GM20000 (cell line): ENCODE data around the gene GLIPR1L1.

Experiments
- DNase-seq: peaks from one replicate; pipeline ENCODE4 v3.0.0; 2012; ENCODE audit warnings: low spot score
- CTCF ChIP-seq: IDR thresholded peaks from 2 replicates; pipeline ENCODE4 v1.5.1; 2012; ENCODE audit warnings: mild to moderate bottlenecking, control low read depth; ENCODE audit errors: extremely low read depth, missing control alignments

GLIPR1L1 gene

DNA sequence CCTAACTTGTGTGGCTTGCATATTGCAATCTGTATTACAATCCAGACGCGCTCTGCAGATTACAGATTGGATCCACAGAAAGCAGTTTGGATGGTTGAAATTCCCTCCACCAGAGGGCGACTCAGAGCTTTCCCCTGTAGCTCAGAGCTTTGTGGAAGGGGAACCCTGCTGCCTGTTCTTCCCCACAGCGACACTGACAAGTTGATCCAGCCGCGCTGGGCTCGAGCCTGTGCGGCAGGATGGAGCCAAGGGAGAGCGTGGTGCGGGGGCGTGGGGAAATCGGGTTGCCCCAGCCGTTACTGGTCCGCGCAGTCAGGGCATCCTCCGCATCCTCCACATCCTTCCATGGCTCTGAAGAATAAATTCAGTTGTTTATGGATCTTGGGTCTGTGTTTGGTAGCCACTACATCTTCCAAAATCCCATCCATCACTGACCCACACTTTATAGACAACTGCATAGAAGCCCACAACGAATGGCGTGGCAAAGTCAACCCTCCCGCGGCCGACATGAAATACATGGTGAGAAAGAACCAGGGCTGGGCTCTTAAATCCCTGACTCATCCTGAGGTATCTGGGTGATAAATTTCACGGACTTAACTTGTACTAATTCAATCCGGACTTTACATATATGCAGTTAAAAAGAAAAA lies at the start of gene GLIPR1L1:
GLIPR1L1 (plus strand) TSS at position 287 of the 647 bp plus-strand sequence; CDS start at position 346, 59 bp downstream.
- peak; percentile 67 for TF ChIP-seq CTCF
- DNase-seq: peak; percentile 72

- no peak for DNase-seq
- TF ChIP-seq CTCF: no peak
Measured at GRCh38 chr12:75288860-75289259, 45.6 kb upstream of the GLIPR1L1 start.

- no peak for DNase-seq
Measured at GRCh38 chr12:75289753-75290152, 44.7 kb upstream of the GLIPR1L1 start.

DNA sequence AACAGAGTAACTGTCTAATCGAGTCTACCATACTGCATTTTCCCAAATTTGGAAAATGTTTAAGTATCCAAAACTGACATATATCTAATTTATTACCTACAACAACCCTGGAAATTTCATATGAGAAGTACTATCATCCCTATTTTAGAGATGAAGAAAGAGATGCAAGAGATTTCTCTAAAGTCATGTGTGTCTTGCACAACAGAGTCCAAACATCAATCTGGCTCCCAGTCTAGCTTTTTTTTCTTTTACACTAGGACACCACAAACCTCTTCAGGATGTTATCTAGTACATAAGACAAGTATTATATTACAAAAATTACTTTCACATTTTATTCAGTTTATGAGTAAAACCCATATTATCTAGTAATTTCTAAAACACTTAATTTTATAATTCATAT lies 43.5 kb upstream of the GLIPR1L1 start:
- no peak for DNase-seq
- no peak for TF ChIP-seq CTCF

More at GRCh38 chr12:75289753-75290152, 44.7 kb upstream of the GLIPR1L1 start:
- no peak for TF ChIP-seq CTCF

DNA sequence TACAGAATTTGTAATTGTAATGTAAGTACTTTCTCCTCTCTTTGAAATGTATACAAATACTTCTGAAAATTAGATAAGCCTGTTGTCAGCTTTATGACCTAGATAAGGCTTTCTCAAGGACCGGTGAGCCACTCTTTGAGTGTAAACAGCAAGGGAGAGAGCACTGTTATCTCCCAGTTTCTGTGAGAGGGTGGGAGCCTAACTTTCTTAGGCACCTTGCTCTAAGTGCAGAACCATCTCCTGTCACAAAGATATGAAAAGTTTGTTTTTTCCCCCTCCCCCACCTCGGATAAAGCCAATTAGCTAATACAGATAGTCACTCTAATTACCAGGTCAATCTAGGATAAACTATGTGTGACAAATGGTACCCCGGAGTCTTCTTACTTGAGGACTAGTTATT lies 40.1 kb upstream of the GLIPR1L1 start:
- TF ChIP-seq CTCF: no peak
- DNase-seq: no peak

GRCh38 chr12:75294797-75295196 lies 39.7 kb upstream of the GLIPR1L1 start:
- TF ChIP-seq CTCF: no peak
- DNase-seq: no peak

GRCh38 chr12:75302225-75302624 lies 32.2 kb upstream of the GLIPR1L1 start:
- DNase-seq: no peak
- TF ChIP-seq CTCF: no peak
